Thymus (tissue), 11 donors: ENCODE data around the gene VMP1. TPM values are rescaled to one million over a fixed set of nuclear protein-coding genes. Genes with fewer than 3 reads are reported as not detected.

Experiments used
- DNase-seq, 9 donors: peaks; one replicate each; pipeline ENCODE4 v3.0.0-alpha.2; 2013; ENCODE audit warnings: low spot score in 9 of 9, low read depth in 6 of 9, missing footprints in 1 of 9
- H3K27ac ChIP-seq, 2 donors: one replicate each; pipeline ENCODE4 v1.5.1; 2013; ENCODE audit warnings: control low read depth in 1 of 2, low read depth in 1 of 2, low read length in 1 of 2, mild to moderate bottlenecking in 1 of 2, moderate library complexity in 1 of 2
- H3K27me3 ChIP-seq, 2 donors: one replicate each; pipeline ENCODE4 v1.5.1; 2013; ENCODE audit warnings: low read length in 1 of 2; ENCODE audit not compliant: control insufficient read depth in 2 of 2, insufficient read depth in 1 of 2
- H3K36me3 ChIP-seq, 2 donors: one replicate each; pipeline ENCODE4 v1.5.1; 2013; ENCODE audit warnings: low read length in 1 of 2, mild to moderate bottlenecking in 1 of 2, moderate library complexity in 1 of 2; ENCODE audit not compliant: control insufficient read depth in 2 of 2, insufficient read depth in 2 of 2
- H3K4me1 ChIP-seq, 2 donors: one replicate each; pipeline ENCODE4 v1.5.1; 2013; ENCODE audit warnings: low read length in 2 of 2; ENCODE audit not compliant: control insufficient read depth in 2 of 2, insufficient read depth in 2 of 2
- H3K4me3 ChIP-seq, 2 donors: one replicate each; pipeline ENCODE4 v1.5.1; 2013; ENCODE audit warnings: low read length in 2 of 2, control low read depth in 1 of 2, mild to moderate bottlenecking in 1 of 2
- H3K9me3 ChIP-seq, 2 donors: one replicate each; pipeline ENCODE4 v1.5.1; 2013; ENCODE audit warnings: low read length in 1 of 2, mild to moderate bottlenecking in 1 of 2; ENCODE audit not compliant: control insufficient read depth in 2 of 2, insufficient read depth in 1 of 2
- WGBS: extraction: QIAGEN DNeasy Blood & Tissue Kit; methylation state at CpG from one replicate; pipeline ENCODE4 v1.1.7; 2013; 5-methylcytosine and 5-hydroxymethylcytosine counted together
- polyA plus RNA-seq: library from polyadenylated mRNA; stranded (reverse); fragments of 200-250 nt; gene quantifications from one replicate; pipeline ENCODE4 v1.2.3, GENCODE V29; 2013
- total RNA-seq: library from RNA; stranded (reverse); fragments of 120-200 nt; gene quantifications from one replicate; pipeline ENCODE4 v1.2.4, GENCODE V29; 2013
- donor health status: healthy.

Gene VMP1
- total and polyA plus RNA-seq, 2 donors = 72.3 to 202 TPM

GRCh38 chr17:59876107-59876506, 168.7 kb downstream of the VMP1 start:
- H3K36me3 ChIP-seq = peaks cover 34 to 35% of the 10 kb centered on the region in 2 donors
- DNase-seq = no peak

GRCh38 chr17:59877965-59878364, 170.5 kb downstream of the VMP1 start:
- H3K27ac ChIP-seq = no peak overlapping the region
- peaks cover 37 to 39% of the 10 kb centered on the region in 2 donors for H3K36me3 ChIP-seq
- DNase-seq = no peak
- no peaks in the 10 kb centered on the region for H3K27me3 ChIP-seq
- WGBS = 98% methylated on average over 5 of the region's 5 CpGs
- H3K4me3 ChIP-seq = no peak overlapping the region
- no peaks in the 10 kb centered on the region for H3K4me1 ChIP-seq
- no peaks in the 10 kb centered on the region for H3K9me3 ChIP-seq

More at GRCh38 chr17:59876107-59876506, 168.7 kb downstream of the VMP1 start:
- 99% methylated on average over 3 of the region's 3 CpGs for WGBS
- no peaks in the 10 kb centered on the region for H3K9me3 ChIP-seq
- H3K4me3 ChIP-seq = no peak overlapping the region
- no peaks in the 10 kb centered on the region for H3K4me1 ChIP-seq
- H3K27ac ChIP-seq = no peak overlapping the region
- no peaks in the 10 kb centered on the region for H3K27me3 ChIP-seq

- no peaks in the 10 kb centered on the region for H3K9me3 ChIP-seq
- no peak overlapping the region for H3K27ac ChIP-seq
- WGBS = 99% methylated on average over 3 of the region's 3 CpGs
- no peak for DNase-seq
- no peak overlapping the region for H3K4me3 ChIP-seq
- H3K36me3 ChIP-seq = peaks cover 34 to 41% of the 10 kb centered on the region in 2 donors
- no peaks in the 10 kb centered on the region for H3K27me3 ChIP-seq
- no peaks in the 10 kb centered on the region for H3K4me1 ChIP-seq
These were observed 171.2 kb downstream of the VMP1 start for GRCh38 chr17:59878624-59879023.

GRCh38 chr17:59884861-59885260, 177.4 kb downstream of the VMP1 start:
- no peaks in the 10 kb centered on the region for H3K9me3 ChIP-seq
- no peak overlapping the region for H3K4me3 ChIP-seq
- H3K4me1 ChIP-seq = no peaks in the 10 kb centered on the region
- peaks cover 21 to 22% of the 10 kb centered on the region in 2 donors for H3K36me3 ChIP-seq
- no peak for DNase-seq
- no peak overlapping the region for H3K27ac ChIP-seq
- no peaks in the 10 kb centered on the region for H3K27me3 ChIP-seq
- 98% methylated on average over 9 of the region's 9 CpGs for WGBS

- Histone ChIP-seq H3K36me3 (peaks cover 12 to 14% of the 10 kb centered on the region in 2 donors), H3K4me3 (no peak overlapping the region), H3K27ac (no peak overlapping the region), H3K9me3 (peaks cover 0 to 3% of the 10 kb centered on the region in 2 donors), H3K4me1 (peaks cover 3 to 6% of the 10 kb centered on the region in 2 donors), H3K27me3 (no peaks in the 10 kb centered on the region)
- WGBS = 98% methylated on average over 8 of the region's 8 CpGs
- no peak for DNase-seq
These were observed 180.8 kb downstream of the VMP1 start for GRCh38 chr17:59888145-59888750.

GRCh38 chr17:59890720-59891119, 183.3 kb downstream of the VMP1 start:
- H3K36me3 ChIP-seq = peaks cover 3 to 6% of the 10 kb centered on the region in 2 donors
- H3K4me1 ChIP-seq = peaks cover 11 to 15% of the 10 kb centered on the region in 2 donors
- H3K27ac ChIP-seq = no peak overlapping the region
- 97% methylated on average over 2 of the region's 2 CpGs for WGBS
- peaks cover 0 to 6% of the 10 kb centered on the region in 2 donors for H3K9me3 ChIP-seq
- no peaks in the 10 kb centered on the region for H3K27me3 ChIP-seq
- no peak overlapping the region for H3K4me3 ChIP-seq
- no peak for DNase-seq

Other genes starting within 250 kb of the VMP1 start
- gene DHX40, start 142.0 kb upstream of the VMP1 start, total RNA-seq = 38.7 TPM
- 21.7 TPM for gene DHX40, start 142.0 kb upstream of the VMP1 start, polyA plus RNA-seq
- 89.0 TPM for gene CLTC, start 87.8 kb upstream of the VMP1 start, total RNA-seq
- 127 TPM for gene CLTC, start 87.8 kb upstream of the VMP1 start, polyA plus RNA-seq
- 23.2 TPM for gene PTRH2, start 224 bp upstream of the VMP1 start, total RNA-seq
- 25.9 TPM for gene PTRH2, start 224 bp upstream of the VMP1 start, polyA plus RNA-seq
- gene TUBD1, start 185.3 kb downstream of the VMP1 start, total RNA-seq = 10.7 TPM
- 16.6 TPM for gene TUBD1, start 185.3 kb downstream of the VMP1 start, polyA plus RNA-seq
- 19.3 TPM for gene RPS6KB1, start 185.5 kb downstream of the VMP1 start, total RNA-seq
- gene RPS6KB1, start 185.5 kb downstream of the VMP1 start, polyA plus RNA-seq = 18.8 TPM